T-helper 1 cell treated with Interleukin-12 subunit alpha and Interleukin-12 subunit beta and Interleukin-4 antibody, amounts not matched to agents 30 μg/mL and 1 μg/mL, for 36 hours (primary cell): ENCODE data around the gene KIF3C.

ENCODE experiments used
- H3K27ac Mint-ChIP-seq: one replicate; pipeline ENCODE4 v1.8.0; 2021; ENCODE audit warnings: mild to moderate bottlenecking, mixed read lengths
- H3K27me3 Mint-ChIP-seq: one replicate; pipeline ENCODE4 v1.8.0; 2021; ENCODE audit warnings: low read depth, mixed read lengths
- H3K36me3 Mint-ChIP-seq: one replicate; pipeline ENCODE4 v1.8.0; 2021; ENCODE audit warnings: low read depth, mixed read lengths
- H3K4me1 Mint-ChIP-seq: one replicate; pipeline ENCODE4 v1.8.0; 2021; ENCODE audit warnings: low read depth, mixed read lengths
- H3K4me3 Mint-ChIP-seq: one replicate; pipeline ENCODE4 v1.8.0; 2021; ENCODE audit warnings: mild to moderate bottlenecking, moderate library complexity, mixed read lengths
- H3K9me3 Mint-ChIP-seq: one replicate; pipeline ENCODE4 v1.8.0; 2021; ENCODE audit warnings: mixed read lengths

The KIF3C gene

GRCh38 chr2:25983735-25984134 is 1.4 kb upstream of the KIF3C start:
- no peaks in the 10 kb centered on the region for H3K27me3 Mint-ChIP-seq
- peaks cover 5% of the 10 kb centered on the region for H3K4me1 Mint-ChIP-seq
- H3K9me3 Mint-ChIP-seq, result no peaks in the 10 kb centered on the region
- no peaks in the 10 kb centered on the region for H3K36me3 Mint-ChIP-seq
- peak overlapping the region; percentile 87 for H3K4me3 Mint-ChIP-seq
- H3K27ac Mint-ChIP-seq, result no peak overlapping the region

GRCh38 chr2:25982968-25983280 is 627 bp upstream of the KIF3C start:
- peak overlapping the region; percentile 49 for H3K27ac Mint-ChIP-seq
- H3K4me1 Mint-ChIP-seq, result peaks cover 6% of the 10 kb centered on the region
- no peaks in the 10 kb centered on the region for H3K36me3 Mint-ChIP-seq
- H3K4me3 Mint-ChIP-seq, result peak overlapping the region; percentile 87
- H3K27me3 Mint-ChIP-seq, result no peaks in the 10 kb centered on the region
- no peaks in the 10 kb centered on the region for H3K9me3 Mint-ChIP-seq

GRCh38 chr2:25981596-25982272 is 563 bp downstream of the KIF3C start:
- no peaks in the 10 kb centered on the region for H3K36me3 Mint-ChIP-seq
- H3K9me3 Mint-ChIP-seq, result no peaks in the 10 kb centered on the region
- H3K27me3 Mint-ChIP-seq, result no peaks in the 10 kb centered on the region
- peak overlapping the region; percentile 76 for H3K27ac Mint-ChIP-seq
- H3K4me1 Mint-ChIP-seq, result peaks cover 8% of the 10 kb centered on the region
- H3K4me3 Mint-ChIP-seq, result peak overlapping the region; percentile 88

- no peaks in the 10 kb centered on the region for H3K9me3 Mint-ChIP-seq
- H3K4me3 Mint-ChIP-seq, result peak overlapping the region; percentile 21
- H3K36me3 Mint-ChIP-seq, result no peaks in the 10 kb centered on the region
- peaks cover 8% of the 10 kb centered on the region for H3K4me1 Mint-ChIP-seq
- no peaks in the 10 kb centered on the region for H3K27me3 Mint-ChIP-seq
- no peak overlapping the region for H3K27ac Mint-ChIP-seq
These were observed 1.3 kb downstream of the KIF3C start for GRCh38 chr2:25980951-25981350.

- H3K36me3 Mint-ChIP-seq, result no peaks in the 10 kb centered on the region
- peaks cover 8% of the 10 kb centered on the region for H3K4me1 Mint-ChIP-seq
- no peaks in the 10 kb centered on the region for H3K9me3 Mint-ChIP-seq
- no peak overlapping the region for H3K27ac Mint-ChIP-seq
- H3K27me3 Mint-ChIP-seq, result no peaks in the 10 kb centered on the region
- H3K4me3 Mint-ChIP-seq, result no peak overlapping the region
These were observed 2.0 kb downstream of the KIF3C start for GRCh38 chr2:25980076-25980887.

GRCh38 chr2:25979001-25979400 is 3.3 kb downstream of the KIF3C start:
- Mint-ChIP-seq H3K36me3 (no peaks in the 10 kb centered on the region), H3K4me1 (peaks cover 8% of the 10 kb centered on the region), H3K27me3 (no peaks in the 10 kb centered on the region), H3K9me3 (no peaks in the 10 kb centered on the region), H3K4me3 (no peak overlapping the region), H3K27ac (no peak overlapping the region)

- Mint-ChIP-seq H3K27ac (no peak overlapping the region), H3K4me3 (no peak overlapping the region), H3K9me3 (no peaks in the 10 kb centered on the region), H3K4me1 (peaks cover 4% of the 10 kb centered on the region), H3K27me3 (no peaks in the 10 kb centered on the region), H3K36me3 (no peaks in the 10 kb centered on the region)
These were observed 4.5 kb downstream of the KIF3C start for GRCh38 chr2:25977768-25978167.

- Mint-ChIP-seq H3K4me1 (peaks cover 4% of the 10 kb centered on the region), H3K27me3 (no peaks in the 10 kb centered on the region), H3K27ac (no peak overlapping the region)
These were observed 5.1 kb downstream of the KIF3C start for GRCh38 chr2:25976983-25977741.

GRCh38 chr2:25972049-25972823 is 10.1 kb downstream of the KIF3C start:
- no peaks in the 10 kb centered on the region for H3K36me3 Mint-ChIP-seq
- H3K27ac Mint-ChIP-seq, result no peak overlapping the region
- no peaks in the 10 kb centered on the region for H3K4me1 Mint-ChIP-seq
- H3K27me3 Mint-ChIP-seq, result no peaks in the 10 kb centered on the region
- no peak overlapping the region for H3K4me3 Mint-ChIP-seq
- no peaks in the 10 kb centered on the region for H3K9me3 Mint-ChIP-seq

More at GRCh38 chr2:25976983-25977741, 5.1 kb downstream of the KIF3C start:
- H3K36me3 Mint-ChIP-seq, result no peaks in the 10 kb centered on the region
- H3K4me3 Mint-ChIP-seq, result no peak overlapping the region
- no peaks in the 10 kb centered on the region for H3K9me3 Mint-ChIP-seq

- Mint-ChIP-seq H3K9me3 (no peaks in the 10 kb centered on the region), H3K27ac (no peak overlapping the region), H3K4me3 (no peak overlapping the region), H3K36me3 (no peaks in the 10 kb centered on the region), H3K4me1 (no peaks in the 10 kb centered on the region), H3K27me3 (no peaks in the 10 kb centered on the region)
These were observed 10.7 kb downstream of the KIF3C start for GRCh38 chr2:25971596-25971995.

GRCh38 chr2:25966531-25967270 is 15.6 kb downstream of the KIF3C start:
- Mint-ChIP-seq H3K27ac (no peak overlapping the region), H3K36me3 (no peaks in the 10 kb centered on the region), H3K4me1 (no peaks in the 10 kb centered on the region), H3K9me3 (no peaks in the 10 kb centered on the region), H3K4me3 (no peak overlapping the region), H3K27me3 (no peaks in the 10 kb centered on the region)

- Mint-ChIP-seq H3K4me1 (peaks cover 5% of the 10 kb centered on the region), H3K36me3 (no peaks in the 10 kb centered on the region), H3K9me3 (no peaks in the 10 kb centered on the region), H3K27me3 (no peaks in the 10 kb centered on the region), H3K27ac (no peak overlapping the region), H3K4me3 (no peak overlapping the region)
These were observed 17.4 kb downstream of the KIF3C start for GRCh38 chr2:25964891-25965290.

GRCh38 chr2:25960920-25961319 is 21.4 kb downstream of the KIF3C start:
- H3K4me3 Mint-ChIP-seq, result no peak overlapping the region
- no peak overlapping the region for H3K27ac Mint-ChIP-seq
- H3K27me3 Mint-ChIP-seq, result no peaks in the 10 kb centered on the region
- H3K9me3 Mint-ChIP-seq, result no peaks in the 10 kb centered on the region
- peaks cover 5% of the 10 kb centered on the region for H3K4me1 Mint-ChIP-seq
- no peaks in the 10 kb centered on the region for H3K36me3 Mint-ChIP-seq

- no peaks in the 10 kb centered on the region for H3K36me3 Mint-ChIP-seq
- H3K4me1 Mint-ChIP-seq, result peaks cover 5% of the 10 kb centered on the region
- H3K4me3 Mint-ChIP-seq, result no peak overlapping the region
- H3K27me3 Mint-ChIP-seq, result no peaks in the 10 kb centered on the region
- H3K9me3 Mint-ChIP-seq, result no peaks in the 10 kb centered on the region
- no peak overlapping the region for H3K27ac Mint-ChIP-seq
These were observed 21.9 kb downstream of the KIF3C start for GRCh38 chr2:25960396-25960795.
